HK-2 (cell line): ENCODE measurements around the gene SPATS2L.
"Not testable (repeated sequence)": the region's sequence is repeated elsewhere in the genome, so short reads cannot be mapped to it uniquely, and the experiment has no call there.

Source experiments
- DNase-seq: peaks from one replicate; pipeline ENCODE4 v3.0.0-alpha.2; 2018; ENCODE audit not compliant: unreplicated experiment

Gene SPATS2L

GRCh38 chr2:200319548-200320337, 13.2 kb downstream of the SPATS2L start:
- DNase-seq = no peak

- DNase-seq = no peak
These were observed 13.9 kb downstream of the SPATS2L start for GRCh38 chr2:200320344-200320743.

- DNase-seq = no peak
These were observed 14.5 kb downstream of the SPATS2L start for GRCh38 chr2:200320991-200321390.

- no peak for DNase-seq
These were observed 15.5 kb downstream of the SPATS2L start for GRCh38 chr2:200321780-200322534.

- DNase-seq = no peak
These were observed 16.1 kb downstream of the SPATS2L start for GRCh38 chr2:200322607-200323006.

GRCh38 chr2:200324362-200324761, 17.9 kb downstream of the SPATS2L start:
- DNase-seq = no peak

- DNase-seq = no peak
These were observed 22.9 kb downstream of the SPATS2L start for GRCh38 chr2:200329384-200329783.

- no peak for DNase-seq
These were observed 23.3 kb downstream of the SPATS2L start for GRCh38 chr2:200329798-200330197.

- DNase-seq = no peak
These were observed 24.0 kb downstream of the SPATS2L start for GRCh38 chr2:200330351-200331060.

- DNase-seq = no peak
These were observed 24.5 kb downstream of the SPATS2L start for GRCh38 chr2:200331061-200331400.

GRCh38 chr2:200335657-200336056, 29.2 kb downstream of the SPATS2L start:
- DNase-seq = no peak

GRCh38 chr2:200336980-200337615, 30.6 kb downstream of the SPATS2L start:
- no peak for DNase-seq

GRCh38 chr2:200337621-200338020, 31.1 kb downstream of the SPATS2L start:
- no peak for DNase-seq

- DNase-seq = no peak
These were observed 32.2 kb downstream of the SPATS2L start for GRCh38 chr2:200338692-200339091.

GRCh38 chr2:200340508-200341224, 34.2 kb downstream of the SPATS2L start:
- DNase-seq = no peak

GRCh38 chr2:200341376-200341775, 34.9 kb downstream of the SPATS2L start:
- no peak for DNase-seq

GRCh38 chr2:200342235-200342634, 35.7 kb downstream of the SPATS2L start:
- DNase-seq = no peak

- no peak for DNase-seq
These were observed 36.2 kb downstream of the SPATS2L start for GRCh38 chr2:200342654-200343053.

- not testable (repeated sequence) for DNase-seq
These were observed 37.7 kb downstream of the SPATS2L start for GRCh38 chr2:200344202-200344601.

- no peak for DNase-seq
These were observed 39.5 kb downstream of the SPATS2L start for GRCh38 chr2:200345975-200346374.

GRCh38 chr2:200347301-200347700, 40.8 kb downstream of the SPATS2L start:
- no peak for DNase-seq
